GM12873 (cell line): Measurements from ENCODE around the gene KRTAP10-10.
"Not testable (repeated sequence)": the region's sequence is repeated elsewhere in the genome, so short reads cannot be mapped to it uniquely, and the experiment has no call there.

ENCODE experiments used
- TF ChIP-seq, protein P1 (sequence below): IDR thresholded peaks from 2 replicates; pipeline ENCODE4 v1.5.1; 2012; ENCODE audit warnings: low read depth, mild to moderate bottlenecking, moderate library complexity, low read length, control low read depth; ENCODE audit not compliant: insufficient read depth; ENCODE audit errors: missing control alignments

The KRTAP10-10 gene

DNA sequence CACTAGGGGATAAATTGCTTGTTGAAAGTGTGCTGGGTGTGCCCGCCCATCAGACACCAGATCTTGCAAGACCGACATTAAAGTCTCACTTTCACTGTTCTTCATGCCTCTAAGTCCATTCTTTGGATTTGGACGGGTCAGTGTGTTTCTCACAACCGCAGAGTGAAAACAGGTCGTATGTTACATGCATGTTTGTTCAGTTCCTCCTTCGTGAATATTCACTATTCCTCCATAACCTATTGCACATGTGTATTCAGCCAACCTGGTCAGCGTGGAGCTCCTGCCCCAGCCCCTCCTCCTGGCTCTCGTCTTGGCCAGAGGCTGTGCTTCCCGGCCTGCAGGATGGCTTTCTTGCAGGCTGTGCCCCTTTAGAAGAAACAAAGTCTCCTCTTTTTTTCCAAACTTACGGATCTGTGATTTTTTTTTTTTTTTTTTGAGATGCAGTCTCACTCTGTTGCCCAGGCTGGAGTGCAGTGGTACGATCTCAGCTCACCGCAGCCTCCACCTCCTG is 42.7 kb upstream of the KRTAP10-10 start:
- TF ChIP-seq, protein P1, sequence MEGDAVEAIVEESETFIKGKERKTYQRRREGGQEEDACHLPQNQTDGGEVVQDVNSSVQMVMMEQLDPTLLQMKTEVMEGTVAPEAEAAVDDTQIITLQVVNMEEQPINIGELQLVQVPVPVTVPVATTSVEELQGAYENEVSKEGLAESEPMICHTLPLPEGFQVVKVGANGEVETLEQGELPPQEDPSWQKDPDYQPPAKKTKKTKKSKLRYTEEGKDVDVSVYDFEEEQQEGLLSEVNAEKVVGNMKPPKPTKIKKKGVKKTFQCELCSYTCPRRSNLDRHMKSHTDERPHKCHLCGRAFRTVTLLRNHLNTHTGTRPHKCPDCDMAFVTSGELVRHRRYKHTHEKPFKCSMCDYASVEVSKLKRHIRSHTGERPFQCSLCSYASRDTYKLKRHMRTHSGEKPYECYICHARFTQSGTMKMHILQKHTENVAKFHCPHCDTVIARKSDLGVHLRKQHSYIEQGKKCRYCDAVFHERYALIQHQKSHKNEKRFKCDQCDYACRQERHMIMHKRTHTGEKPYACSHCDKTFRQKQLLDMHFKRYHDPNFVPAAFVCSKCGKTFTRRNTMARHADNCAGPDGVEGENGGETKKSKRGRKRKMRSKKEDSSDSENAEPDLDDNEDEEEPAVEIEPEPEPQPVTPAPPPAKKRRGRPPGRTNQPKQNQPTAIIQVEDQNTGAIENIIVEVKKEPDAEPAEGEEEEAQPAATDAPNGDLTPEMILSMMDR, result no peak

DNA sequence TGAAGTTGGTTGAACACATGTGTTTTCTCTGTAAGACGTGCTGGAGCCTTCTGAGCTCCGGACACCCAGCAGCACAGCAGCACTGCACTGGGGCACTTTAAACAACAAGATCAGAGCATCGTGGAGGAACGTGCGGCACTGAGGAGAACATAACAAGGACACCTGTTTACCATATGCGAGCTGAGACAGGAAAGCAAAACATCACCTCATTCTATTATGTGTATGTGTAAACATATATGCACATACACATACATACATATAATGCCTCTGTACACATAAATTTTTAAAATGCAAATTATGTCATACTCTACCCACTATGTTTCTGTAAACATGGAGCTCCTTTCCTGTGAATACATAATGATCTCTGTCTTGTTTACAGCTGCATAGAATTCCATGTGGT is 41.6 kb upstream of the KRTAP10-10 start:
- TF ChIP-seq, protein P1, result no peak

DNA sequence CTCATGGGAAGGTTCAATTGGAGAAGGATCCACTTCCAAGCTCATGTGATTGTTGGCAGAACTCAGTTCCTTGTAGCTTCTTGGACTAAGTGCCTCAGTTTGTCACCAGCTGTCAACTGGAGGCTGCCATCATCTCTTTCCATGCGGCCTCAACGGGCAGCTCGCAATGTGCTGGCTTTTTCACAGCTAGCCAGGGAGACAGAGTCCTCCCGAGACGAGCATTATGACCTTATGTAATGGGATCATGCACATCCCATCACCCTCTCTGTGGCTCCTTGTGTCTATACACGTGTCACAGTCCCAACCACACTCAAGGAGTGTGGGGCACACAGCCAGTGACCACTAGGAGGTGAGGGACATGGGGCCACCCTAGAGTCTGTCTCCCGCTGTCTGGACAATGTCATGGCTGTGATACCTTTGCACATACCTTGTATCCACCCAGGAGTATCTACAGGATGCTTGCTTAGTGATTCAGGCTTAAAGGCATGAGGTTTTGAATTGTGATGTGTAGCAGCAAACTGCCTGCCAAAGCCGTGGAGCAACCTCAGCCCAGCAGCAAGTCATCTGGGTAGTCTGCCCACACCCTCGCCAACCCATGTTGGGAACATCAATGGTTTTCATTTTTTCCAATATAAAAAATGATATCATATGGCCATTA is 41.0 kb upstream of the KRTAP10-10 start:
- TF ChIP-seq, protein P1, result no peak

DNA sequence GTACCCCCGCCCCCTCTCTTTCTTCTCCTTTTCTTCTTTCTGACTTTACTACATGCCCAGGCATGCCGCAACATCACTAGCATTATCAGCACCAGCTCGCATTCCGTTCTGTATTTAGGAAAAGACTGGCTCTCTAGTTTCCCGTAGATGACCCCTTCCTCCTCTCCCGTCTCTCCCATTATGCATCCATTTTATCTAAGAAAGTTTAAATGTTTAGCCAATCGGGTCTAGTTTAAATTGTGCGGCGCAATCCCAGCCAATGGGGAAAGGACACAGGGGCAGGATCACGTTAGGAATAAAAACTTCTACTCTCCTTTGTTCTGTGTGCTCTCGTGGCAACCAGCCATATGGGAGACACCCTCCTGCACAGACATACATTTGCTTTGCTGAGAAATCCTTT is 39.1 kb upstream of the KRTAP10-10 start:
- TF ChIP-seq, protein P1, result no peak

DNA sequence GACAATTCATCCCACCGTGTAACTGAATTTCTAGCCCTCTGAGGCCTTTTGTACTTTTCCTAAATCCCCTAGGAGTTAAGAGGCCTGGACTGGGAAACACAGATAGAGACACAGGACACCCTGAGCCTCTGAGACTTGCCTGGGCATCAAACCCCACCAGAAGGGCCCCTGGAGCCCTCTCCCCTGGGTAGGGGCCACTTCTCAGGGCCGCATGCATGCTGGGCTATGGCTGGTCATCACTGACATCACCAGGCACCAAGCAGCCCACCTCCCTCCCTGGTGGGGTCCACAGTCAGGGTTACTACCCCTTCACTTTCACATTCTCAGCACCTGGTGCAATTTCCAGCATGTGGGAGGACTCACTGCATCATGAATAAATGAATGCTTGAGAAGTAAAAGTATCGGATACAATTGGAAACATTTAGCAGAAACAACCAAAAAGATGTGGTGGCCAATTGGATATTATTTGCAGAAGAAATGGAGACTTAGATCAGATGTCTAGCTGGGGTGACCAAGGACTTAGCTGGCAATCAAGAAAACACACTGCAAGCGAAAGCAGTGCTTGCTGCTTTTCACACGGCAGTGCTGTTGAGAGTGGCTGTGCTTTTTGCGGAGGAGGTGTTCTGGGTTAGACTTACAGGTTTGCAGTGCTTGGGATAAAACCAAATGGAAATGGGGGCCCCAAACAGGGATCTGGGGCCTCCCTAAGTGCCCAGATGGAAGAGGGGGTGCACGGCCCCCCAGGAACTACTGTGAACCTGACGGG is 37.7 kb upstream of the KRTAP10-10 start:
- TF ChIP-seq, protein P1, result no peak

DNA sequence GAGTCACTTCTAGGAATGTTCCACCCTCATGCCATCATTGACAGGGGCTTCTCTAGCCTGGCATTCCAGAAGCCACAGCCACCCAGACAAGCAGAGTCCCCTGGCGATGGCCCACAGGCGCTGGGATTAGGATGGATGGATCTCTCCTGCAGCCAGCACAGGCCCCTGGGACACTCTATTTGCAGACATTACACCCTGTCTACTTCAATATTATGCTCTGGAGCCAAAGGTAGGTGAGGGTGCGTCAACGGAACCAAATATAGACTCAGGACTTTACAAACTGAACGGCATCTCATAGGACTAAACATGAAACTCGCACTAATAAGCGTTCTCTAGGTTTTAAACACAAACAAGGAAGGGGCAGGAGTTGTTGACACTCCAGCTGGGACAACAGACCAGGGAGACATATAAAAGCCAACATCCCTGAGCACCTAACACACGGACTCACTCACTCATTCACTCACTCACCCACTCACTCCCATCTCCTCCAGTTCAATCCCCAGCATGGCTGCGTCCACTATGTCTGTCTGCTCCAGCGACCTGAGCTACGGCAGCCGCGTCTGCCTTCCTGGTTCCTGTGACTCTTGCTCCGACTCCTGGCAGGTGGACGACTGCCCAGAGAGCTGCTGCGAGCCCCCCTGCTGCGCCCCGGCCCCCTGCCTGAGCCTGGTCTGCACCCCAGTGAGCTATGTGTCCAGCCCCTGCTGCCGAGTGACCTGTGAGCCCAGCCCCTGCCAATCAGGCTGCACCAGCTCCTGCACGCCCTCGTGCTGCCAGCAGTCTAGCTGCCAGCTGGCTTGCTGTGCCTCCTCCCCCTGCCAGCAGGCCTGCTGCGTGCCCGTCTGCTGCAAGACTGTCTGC is 36.8 kb upstream of the KRTAP10-10 start, which contains the start of gene KRTAP10-7:
TSS of gene KRTAP10-7 (plus strand) at position 480 of the 861 bp plus-strand sequence. CDS start at position 505, 25 bp downstream.
- TF ChIP-seq, protein P1, result not testable (repeated sequence)
